Activated T-helper 2 cell treated with anti-CD3 and anti-CD28 coated beads, Interferon-gamma antibody, Interleukin-2, Interleukin-4, amounts not matched to agents 10 μg/mL and 5 μg/mL and 100 μg/mL, durations not matched to agents 14 hours and 24 hours and 36 hours (primary cell): Measurements from ENCODE around the gene S100A12. TPM values are rescaled to one million over a fixed set of nuclear protein-coding genes. Genes with fewer than 3 reads are reported as not detected.

Experiments used
- DNase-seq: peaks from one replicate; pipeline ENCODE4 v3.0.0; 2021; ENCODE audit warnings: low spot score
- H3K27ac Mint-ChIP-seq: one replicate; pipeline ENCODE4 v1.8.0; 2021; ENCODE audit warnings: mixed read lengths
- H3K27me3 Mint-ChIP-seq: one replicate; pipeline ENCODE4 v1.8.0; 2021; ENCODE audit warnings: low read depth, mixed read lengths
- H3K36me3 Mint-ChIP-seq: one replicate; pipeline ENCODE4 v1.8.0; 2021; ENCODE audit warnings: low read depth, mixed read lengths
- H3K4me1 Mint-ChIP-seq: one replicate; pipeline ENCODE4 v1.8.0; 2021; ENCODE audit warnings: low read depth, mixed read lengths
- H3K4me3 Mint-ChIP-seq: one replicate; pipeline ENCODE4 v1.8.0; 2021; ENCODE audit warnings: low read depth, mild to moderate bottlenecking, moderate library complexity, mixed read lengths
- H3K9me3 Mint-ChIP-seq: one replicate; pipeline ENCODE4 v1.8.0; 2021; ENCODE audit warnings: mixed read lengths
- intact Hi-C: fragments of 100-400 bp; cut with micrococcal nuclease; formaldehyde crosslinking; loops from one replicate; pipeline ENCODE4 v1.15.1; 2023
- total RNA-seq: library from RNA; stranded (reverse); gene quantifications from 2 replicates; pipeline ENCODE4 v1.2.3, GENCODE V29; 2022

S100A12 gene
- total RNA-seq, 1 donor from 2014 or later, result not detected

- Mint-ChIP-seq H3K36me3 (no peaks in the 10 kb centered on the region), H3K4me3 (no peak overlapping the region), H3K4me1 (no peaks in the 10 kb centered on the region), H3K27me3 (no peaks in the 10 kb centered on the region), H3K27ac (no peak overlapping the region), H3K9me3 (no peaks in the 10 kb centered on the region)
- DNase-seq, result no peak
- intact Hi-C loops, result no loop called here
These were observed 14.6 kb downstream of the S100A12 start for GRCh38 chr1:153360592-153361479.

GRCh38 chr1:153360190-153360589, 15.2 kb downstream of the S100A12 start:
- Mint-ChIP-seq H3K36me3 (no peaks in the 10 kb centered on the region), H3K27ac (no peak overlapping the region), H3K9me3 (no peaks in the 10 kb centered on the region), H3K27me3 (no peaks in the 10 kb centered on the region), H3K4me3 (no peak overlapping the region), H3K4me1 (no peaks in the 10 kb centered on the region)
- intact Hi-C loops, result no loop called here
- DNase-seq, result no peak

GRCh38 chr1:153359241-153359640, 16.2 kb downstream of the S100A12 start:
- H3K27ac Mint-ChIP-seq, result no peak overlapping the region
- no peaks in the 10 kb centered on the region for H3K36me3 Mint-ChIP-seq
- H3K9me3 Mint-ChIP-seq, result no peaks in the 10 kb centered on the region
- no peak overlapping the region for H3K4me3 Mint-ChIP-seq
- no peak for DNase-seq
- intact Hi-C loops, result loop anchor here (10.0 kb wide), 1 partner anchor 46 kb away; no protein-coding TSS in a partner anchor
- no peaks in the 10 kb centered on the region for H3K4me1 Mint-ChIP-seq
- H3K27me3 Mint-ChIP-seq, result no peaks in the 10 kb centered on the region

GRCh38 chr1:153358691-153358975, 16.8 kb downstream of the S100A12 start:
- intact Hi-C loops, result loop anchor here (10.0 kb wide), 1 partner anchor 46 kb away; no protein-coding TSS in a partner anchor
- DNase-seq, result no peak
- Mint-ChIP-seq H3K27me3 (no peaks in the 10 kb centered on the region), H3K27ac (no peak overlapping the region), H3K4me3 (no peak overlapping the region), H3K4me1 (no peaks in the 10 kb centered on the region), H3K9me3 (no peaks in the 10 kb centered on the region), H3K36me3 (no peaks in the 10 kb centered on the region)

GRCh38 chr1:153357853-153358690, 17.3 kb downstream of the S100A12 start, which contains the start of gene S100A9:
TSS of gene S100A9 (plus strand) at chr1:153357854. CDS start at chr1:153358284, 430 bp downstream.
- H3K4me1 Mint-ChIP-seq, result no peaks in the 10 kb centered on the region
- intact Hi-C loops, result loop anchor here (10.0 kb wide), 1 partner anchor 47 kb away; no protein-coding TSS in a partner anchor
- no peaks in the 10 kb centered on the region for H3K27me3 Mint-ChIP-seq
- DNase-seq, result no peak
- H3K9me3 Mint-ChIP-seq, result no peaks in the 10 kb centered on the region
- H3K36me3 Mint-ChIP-seq, result no peaks in the 10 kb centered on the region
- no peak within 1 kb of the TSS for H3K27ac Mint-ChIP-seq
- no peak within 1 kb of the TSS for H3K4me3 Mint-ChIP-seq

GRCh38 chr1:153357076-153357852, 18.2 kb downstream of the S100A12 start:
- Mint-ChIP-seq H3K4me3 (no peak overlapping the region), H3K27ac (no peak overlapping the region), H3K9me3 (no peaks in the 10 kb centered on the region), H3K36me3 (no peaks in the 10 kb centered on the region), H3K4me1 (no peaks in the 10 kb centered on the region), H3K27me3 (no peaks in the 10 kb centered on the region)
- intact Hi-C loops, result loop anchor here (10.0 kb wide), 1 partner anchor 48 kb away; no protein-coding TSS in a partner anchor
- DNase-seq, result no peak

GRCh38 chr1:153356392-153357075, 18.9 kb downstream of the S100A12 start:
- Mint-ChIP-seq H3K36me3 (no peaks in the 10 kb centered on the region), H3K9me3 (no peaks in the 10 kb centered on the region), H3K4me1 (no peaks in the 10 kb centered on the region), H3K4me3 (no peak overlapping the region), H3K27me3 (no peaks in the 10 kb centered on the region), H3K27ac (no peak overlapping the region)
- no peak for DNase-seq
- intact Hi-C loops, result loop anchor here (10.0 kb wide), 1 partner anchor 48 kb away; no protein-coding TSS in a partner anchor

- H3K4me3 Mint-ChIP-seq, result no peak overlapping the region
- H3K4me1 Mint-ChIP-seq, result no peaks in the 10 kb centered on the region
- no peak for DNase-seq
- H3K27me3 Mint-ChIP-seq, result no peaks in the 10 kb centered on the region
- no peaks in the 10 kb centered on the region for H3K36me3 Mint-ChIP-seq
- intact Hi-C loops, result loop anchor here (10.0 kb wide), 1 partner anchor 49 kb away; no protein-coding TSS in a partner anchor
- H3K9me3 Mint-ChIP-seq, result no peaks in the 10 kb centered on the region
- H3K27ac Mint-ChIP-seq, result no peak overlapping the region
These were observed 19.9 kb downstream of the S100A12 start for GRCh38 chr1:153355445-153356071.

GRCh38 chr1:153354515-153355193, 20.8 kb downstream of the S100A12 start:
- Mint-ChIP-seq H3K4me1 (no peaks in the 10 kb centered on the region), H3K9me3 (no peaks in the 10 kb centered on the region), H3K4me3 (no peak overlapping the region), H3K27me3 (no peaks in the 10 kb centered on the region), H3K27ac (no peak overlapping the region), H3K36me3 (no peaks in the 10 kb centered on the region)
- DNase-seq, result no peak
- intact Hi-C loops, result loop anchor here (10.0 kb wide), 1 partner anchor 50 kb away; no protein-coding TSS in a partner anchor

GRCh38 chr1:153353226-153353947, 22.0 kb downstream of the S100A12 start:
- intact Hi-C loops, result loop anchor here (10.0 kb wide), 1 partner anchor 51 kb away; no protein-coding TSS in a partner anchor

More at GRCh38 chr1:153353226-153353947, 22.0 kb downstream of the S100A12 start:
- Mint-ChIP-seq H3K9me3 (no peaks in the 10 kb centered on the region), H3K36me3 (no peaks in the 10 kb centered on the region), H3K27me3 (no peaks in the 10 kb centered on the region), H3K4me1 (no peaks in the 10 kb centered on the region), H3K27ac (no peak overlapping the region), H3K4me3 (no peak overlapping the region)
- no peak for DNase-seq
